Peyer's patch (tissue), 4 donors: ENCODE measurements around the gene LRTM1. TPM values are rescaled to one million over a fixed set of nuclear protein-coding genes. Genes with fewer than 3 reads are reported as not detected.

Experiments
- DNase-seq, 3 donors: peaks; one replicate each; pipeline ENCODE4 v3.0.0-alpha.2; 2017 to 2019
- H3K27ac ChIP-seq, 4 donors: fragments of 200-600 bp; sonication (generic); one replicate each; pipeline ENCODE4 v1.5.1; 2016 to 2019
- H3K27me3 ChIP-seq, 2 donors: fragments of 200-600 bp; sonication (generic); one replicate each; pipeline ENCODE4 v1.5.1; 2019
- H3K36me3 ChIP-seq, 3 donors: fragments of 200-600 bp; sonication (generic); one replicate each; pipeline ENCODE4 v1.5.1; 2016 to 2019
- H3K4me1 ChIP-seq, 4 donors: fragments of 200-600 bp; sonication (generic); one replicate each; pipeline ENCODE4 v1.5.1; 2016 to 2019
- H3K4me3 ChIP-seq, 4 donors: fragments of 200-600 bp; sonication (generic); 1 replicate in 3 of 4; 2 replicates in 1 of 4; pipeline ENCODE4 v1.5.1; 2016 to 2019; ENCODE audit warnings: mild to moderate bottlenecking in 1 of 4
- H3K9me3 ChIP-seq, 4 donors: fragments of 200-600 bp; sonication (generic); one replicate each; pipeline ENCODE4 v1.5.1; 2016 to 2019; ENCODE audit warnings: mild to moderate bottlenecking in 1 of 4
- CTCF ChIP-seq, 6 experiments: fragments of 450-650 bp in 4 of 6; fragments of 200-600 bp in 2 of 6; sonication (generic) in 1 of 6; IDR thresholded peaks; one replicate each; pipeline ENCODE4 v1.5.1; 2017 to 2019; ENCODE audit warnings: antibody characterized with exemption in 6 of 6, mild to moderate bottlenecking in 3 of 6, moderate library complexity in 1 of 6
- POLR2A ChIP-seq, 2 donors: fragments of 450-650 bp; IDR thresholded peaks; one replicate each; pipeline ENCODE4 v1.5.1; 2017; ENCODE audit warnings: antibody characterized with exemption in 2 of 2, mild to moderate bottlenecking in 2 of 2, moderate library complexity in 2 of 2
- total RNA-seq, 4 donors: library from RNA; depleted of rRNA; stranded (reverse); fragments of >200 nt; gene quantifications; one replicate each; pipeline ENCODE4 v1.1.0, GENCODE V29; 2016

The LRTM1 gene
- total RNA-seq, 4 donors from 2014 or later, result not detected

GRCh38 chr3:54914180-54914579 is 13.7 kb downstream of the LRTM1 start:
- Histone ChIP-seq H3K4me3 (no peak overlapping the region), H3K27ac (no peak overlapping the region), H3K36me3 (no peaks in the 10 kb centered on the region), H3K4me1 (no peaks in the 10 kb centered on the region), H3K27me3 (no peaks in the 10 kb centered on the region), H3K9me3 (no peaks in the 10 kb centered on the region)
- DNase-seq, result no peak
- TF ChIP-seq CTCF (IDR thresholded peaks at IDR 0.05) (no peak), POLR2A (IDR thresholded peaks at IDR 0.05) (no peak)

GRCh38 chr3:54909191-54909590 is 18.7 kb downstream of the LRTM1 start:
- Histone ChIP-seq H3K4me3 (no peak overlapping the region), H3K27me3 (no peaks in the 10 kb centered on the region), H3K36me3 (no peaks in the 10 kb centered on the region), H3K9me3 (no peaks in the 10 kb centered on the region), H3K27ac (no peak overlapping the region), H3K4me1 (no peaks in the 10 kb centered on the region)
- DNase-seq, result no peak
- TF ChIP-seq CTCF (IDR thresholded peaks at IDR 0.05), result no peak
- no peak for TF ChIP-seq POLR2A (IDR thresholded peaks at IDR 0.05)

- TF ChIP-seq POLR2A (IDR thresholded peaks at IDR 0.05) (no peak), CTCF (IDR thresholded peaks at IDR 0.05) (no peak)
- Histone ChIP-seq H3K27me3 (no peaks in the 10 kb centered on the region), H3K9me3 (no peaks in the 10 kb centered on the region), H3K4me3 (no peak overlapping the region), H3K4me1 (no peaks in the 10 kb centered on the region), H3K36me3 (no peaks in the 10 kb centered on the region), H3K27ac (no peak overlapping the region)
- DNase-seq, result no peak
Measured at GRCh38 chr3:54906763-54907162, 21.1 kb downstream of the LRTM1 start.

GRCh38 chr3:54905920-54906319 is 21.9 kb downstream of the LRTM1 start:
- no peaks in the 10 kb centered on the region for H3K4me1 ChIP-seq

GRCh38 chr3:54905261-54905888 is 22.5 kb downstream of the LRTM1 start:
- TF ChIP-seq POLR2A (IDR thresholded peaks at IDR 0.05) (no peak), CTCF (IDR thresholded peaks at IDR 0.05) (no peak)
- Histone ChIP-seq H3K36me3 (no peaks in the 10 kb centered on the region), H3K9me3 (no peaks in the 10 kb centered on the region), H3K4me3 (no peak overlapping the region), H3K27ac (no peak overlapping the region), H3K4me1 (no peaks in the 10 kb centered on the region), H3K27me3 (no peaks in the 10 kb centered on the region)
- DNase-seq, result no peak

More at GRCh38 chr3:54905920-54906319, 21.9 kb downstream of the LRTM1 start:
- Histone ChIP-seq H3K4me3 (no peak overlapping the region), H3K9me3 (no peaks in the 10 kb centered on the region), H3K27me3 (no peaks in the 10 kb centered on the region), H3K27ac (no peak overlapping the region), H3K36me3 (no peaks in the 10 kb centered on the region)
- no peak for DNase-seq
- TF ChIP-seq POLR2A (IDR thresholded peaks at IDR 0.05) (no peak), CTCF (IDR thresholded peaks at IDR 0.05) (no peak)
